Measurements from ENCODE around the gene PPP1R1C. TPM values are rescaled to one million over a fixed set of nuclear protein-coding genes. Genes with fewer than 3 reads are reported as not detected.
"Not testable (repeated sequence)": the region's sequence is repeated elsewhere in the genome, so short reads cannot be mapped to it uniquely, and the experiment has no call there.

PPP1R1C gene
- total RNA-seq, 4 donors from 2014 or later = 0.58 TPM; not detected in 3

DNA sequence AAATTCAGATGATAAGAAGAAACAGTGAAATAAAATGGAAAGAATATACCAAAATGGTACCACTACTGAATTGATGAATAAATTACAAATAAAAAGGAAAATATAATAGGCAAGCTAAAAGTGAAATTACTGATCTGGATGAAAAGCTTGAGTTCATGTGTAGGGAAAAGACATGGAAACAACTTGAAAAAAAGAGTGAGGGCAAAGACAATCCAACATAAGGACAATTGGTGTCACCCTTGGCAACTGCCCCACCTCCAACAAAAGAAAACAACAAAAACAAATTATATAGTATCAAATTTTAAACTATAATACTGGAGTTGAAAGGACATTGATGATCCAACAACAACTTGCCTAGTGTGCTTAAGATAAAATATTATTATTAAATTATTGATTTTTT, 37.6 kb downstream of the PPP1R1C start:
- Histone ChIP-seq H3K9me3 (peaks cover 0 to 20% (median 0%) of the 10 kb centered on the region in 3 donors), H3K4me1 (peaks cover 0 to 3% (median 0%) of the 10 kb centered on the region in 3 donors), H3K27ac (no peak overlapping the region), H3K4me3 (no peak overlapping the region), H3K36me3 (no peaks in the 10 kb centered on the region), H3K27me3 (no peaks in the 10 kb centered on the region)
- TF ChIP-seq POLR2A (IDR thresholded peaks at IDR 0.05) = no peak
- TF ChIP-seq, protein P1, sequence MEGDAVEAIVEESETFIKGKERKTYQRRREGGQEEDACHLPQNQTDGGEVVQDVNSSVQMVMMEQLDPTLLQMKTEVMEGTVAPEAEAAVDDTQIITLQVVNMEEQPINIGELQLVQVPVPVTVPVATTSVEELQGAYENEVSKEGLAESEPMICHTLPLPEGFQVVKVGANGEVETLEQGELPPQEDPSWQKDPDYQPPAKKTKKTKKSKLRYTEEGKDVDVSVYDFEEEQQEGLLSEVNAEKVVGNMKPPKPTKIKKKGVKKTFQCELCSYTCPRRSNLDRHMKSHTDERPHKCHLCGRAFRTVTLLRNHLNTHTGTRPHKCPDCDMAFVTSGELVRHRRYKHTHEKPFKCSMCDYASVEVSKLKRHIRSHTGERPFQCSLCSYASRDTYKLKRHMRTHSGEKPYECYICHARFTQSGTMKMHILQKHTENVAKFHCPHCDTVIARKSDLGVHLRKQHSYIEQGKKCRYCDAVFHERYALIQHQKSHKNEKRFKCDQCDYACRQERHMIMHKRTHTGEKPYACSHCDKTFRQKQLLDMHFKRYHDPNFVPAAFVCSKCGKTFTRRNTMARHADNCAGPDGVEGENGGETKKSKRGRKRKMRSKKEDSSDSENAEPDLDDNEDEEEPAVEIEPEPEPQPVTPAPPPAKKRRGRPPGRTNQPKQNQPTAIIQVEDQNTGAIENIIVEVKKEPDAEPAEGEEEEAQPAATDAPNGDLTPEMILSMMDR (IDR thresholded peaks at IDR 0.05) = no peak
- no peak for TF ChIP-seq POLR2AphosphoS5 (IDR thresholded peaks at IDR 0.05)
- TF ChIP-seq EP300 (IDR thresholded peaks at IDR 0.05) = no peak
- ATAC-seq = no peak

DNA sequence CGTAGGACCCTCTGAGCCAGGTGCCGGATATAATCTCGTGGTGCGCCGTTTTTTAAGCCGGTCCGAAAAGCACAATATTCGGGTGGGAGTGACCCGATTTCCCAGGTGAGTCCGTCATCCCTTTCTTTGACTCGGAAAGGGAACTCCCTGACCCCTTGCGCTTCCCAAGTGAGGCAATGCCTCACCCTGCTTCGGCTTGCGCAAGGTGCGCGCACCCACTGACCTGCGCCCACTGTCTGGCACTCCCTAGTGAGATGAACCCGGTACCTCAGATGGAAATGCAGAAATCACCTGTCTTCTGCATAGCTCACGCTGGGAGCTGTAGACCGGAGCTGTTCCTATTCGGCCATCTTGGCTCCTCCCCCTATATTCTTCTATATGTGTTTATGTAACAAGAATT, 45.2 kb downstream of the PPP1R1C start:
- WGBS, 2 donors (ENCODE audit: low coverage in 1 of 2) = 56 to 87% methylated on average over 9 to 15 of the region's 21 CpGs
- H3K27me3 ChIP-seq, H3K4me1 ChIP-seq, ATAC-seq, H3K9me3 ChIP-seq, H3K27ac ChIP-seq, H3K36me3 ChIP-seq, H3K4me3 ChIP-seq: not testable (repeated sequence)

DNA sequence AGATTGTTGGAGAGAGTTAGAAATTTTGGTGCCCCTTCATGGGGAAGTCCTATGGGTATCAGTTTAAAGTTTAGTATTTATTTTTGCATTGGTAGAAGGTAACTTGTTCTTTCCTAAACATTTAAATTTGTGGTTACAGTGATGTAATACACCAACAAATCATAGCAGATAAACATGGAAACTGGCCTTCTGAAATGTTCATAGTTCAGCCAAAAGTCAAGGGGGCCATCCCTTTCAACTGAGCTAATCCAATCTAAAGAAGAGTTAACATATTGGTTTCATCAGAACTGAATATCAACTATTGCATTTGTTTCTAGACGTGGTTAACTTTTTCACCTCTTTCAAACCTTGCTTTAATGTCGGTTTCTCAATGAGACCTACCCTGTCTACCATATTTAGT, 46.3 kb downstream of the PPP1R1C start:
- ATAC-seq = no peak
- no peak for TF ChIP-seq POLR2A (IDR thresholded peaks at IDR 0.05)
- no peak for TF ChIP-seq POLR2AphosphoS5 (IDR thresholded peaks at IDR 0.05)
- TF ChIP-seq, protein P1 (IDR thresholded peaks at IDR 0.05) = no peak
- no peak for TF ChIP-seq EP300 (IDR thresholded peaks at IDR 0.05)
- WGBS, 2 donors (ENCODE audit: low coverage in 1 of 2) = 82 to 84% methylated on average over 2 of the region's 2 CpGs
- H3K27me3 ChIP-seq = no peaks in the 10 kb centered on the region
- no peaks in the 10 kb centered on the region for H3K36me3 ChIP-seq
- H3K9me3 ChIP-seq = no peaks in the 10 kb centered on the region
- no peaks in the 10 kb centered on the region for H3K4me1 ChIP-seq
- no peak overlapping the region for H3K4me3 ChIP-seq
- no peak overlapping the region for H3K27ac ChIP-seq

DNA sequence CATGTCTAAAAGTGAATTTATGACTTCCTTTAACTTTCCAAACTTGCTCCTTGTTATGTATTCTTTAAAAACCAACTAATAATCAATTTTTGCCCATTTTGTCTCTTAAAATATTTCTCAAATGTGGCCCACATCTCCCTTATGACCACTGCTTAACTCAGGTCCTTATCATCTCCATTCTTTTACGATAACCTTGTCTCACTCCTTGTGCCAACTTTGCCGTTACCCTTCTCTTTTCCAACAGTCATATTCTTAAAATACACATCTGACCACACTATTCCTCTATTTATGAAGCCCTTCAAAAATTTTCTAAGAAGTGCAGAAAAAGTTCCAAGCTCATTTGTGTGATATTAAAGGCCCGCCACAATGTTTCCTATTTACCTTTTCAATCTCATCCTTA, 47.8 kb downstream of the PPP1R1C start:
- no peak overlapping the region for H3K4me3 ChIP-seq
- no peaks in the 10 kb centered on the region for H3K27me3 ChIP-seq
- no peaks in the 10 kb centered on the region for H3K9me3 ChIP-seq
- H3K27ac ChIP-seq = no peak overlapping the region
- 92 to 100% methylated on average over 1 to 3 of the region's 3 CpGs for WGBS, 2 donors (ENCODE audit: low coverage in 1 of 2)
- no peaks in the 10 kb centered on the region for H3K36me3 ChIP-seq
- H3K4me1 ChIP-seq = no peaks in the 10 kb centered on the region
- TF ChIP-seq POLR2A (IDR thresholded peaks at IDR 0.05) (no peak), POLR2AphosphoS5 (IDR thresholded peaks at IDR 0.05) (no peak)
- TF ChIP-seq, protein P1 (IDR thresholded peaks at IDR 0.05) = no peak
- ATAC-seq = no peak

DNA sequence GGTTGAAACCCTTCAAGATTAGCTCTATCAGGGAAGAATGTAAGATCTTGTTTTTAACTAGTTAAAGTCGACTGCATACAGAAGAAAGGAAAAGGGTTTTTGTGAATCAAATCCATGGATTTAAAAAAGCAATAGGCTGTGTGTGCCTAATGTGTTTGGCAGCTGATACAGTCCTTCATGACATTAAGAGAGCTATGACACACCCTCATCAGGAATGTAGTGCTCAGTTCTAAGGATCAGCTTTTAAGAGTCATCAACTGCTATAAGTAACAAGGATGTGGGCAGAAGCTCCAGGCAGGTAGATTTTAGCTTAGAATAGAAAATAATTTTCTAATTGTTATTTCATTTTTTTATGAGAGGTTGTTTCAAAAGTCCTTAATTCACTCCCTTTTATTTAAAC, 52.9 kb downstream of the PPP1R1C start:
- Histone ChIP-seq H3K4me1 (no peaks in the 10 kb centered on the region), H3K27me3 (no peaks in the 10 kb centered on the region), H3K27ac (no peak overlapping the region), H3K36me3 (no peaks in the 10 kb centered on the region), H3K9me3 (no peaks in the 10 kb centered on the region), H3K4me3 (no peak overlapping the region)
- TF ChIP-seq EP300 (IDR thresholded peaks at IDR 0.05) = no peak
- TF ChIP-seq POLR2AphosphoS5 (IDR thresholded peaks at IDR 0.05) = no peak
- no peak for ATAC-seq
- WGBS, 2 donors (ENCODE audit: low coverage in 1 of 2) = 20 to 46% methylated on average over 1 of the region's 1 CpG

DNA sequence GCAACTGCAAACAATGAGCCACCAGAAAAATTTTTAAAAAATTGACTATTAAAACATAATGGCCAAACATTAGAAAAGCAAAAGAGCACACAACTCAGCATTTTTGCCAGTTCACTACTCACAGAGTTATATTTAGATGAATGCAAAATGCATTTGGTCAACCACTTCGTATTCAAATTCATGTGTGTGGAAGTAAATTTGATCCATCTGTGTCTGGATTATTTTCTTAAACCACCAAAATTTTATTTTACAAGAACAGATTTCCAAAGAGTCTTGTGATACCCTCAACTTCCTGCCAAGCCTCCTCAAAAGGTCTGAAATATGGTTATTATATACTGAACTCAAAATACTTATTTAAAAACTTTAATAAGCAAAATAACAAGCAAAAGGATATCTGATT, 57.4 kb downstream of the PPP1R1C start:
- H3K27ac ChIP-seq = no peak overlapping the region
- no peak overlapping the region for H3K4me3 ChIP-seq
- H3K36me3 ChIP-seq = no peaks in the 10 kb centered on the region
- ATAC-seq = no peak
- H3K9me3 ChIP-seq = no peaks in the 10 kb centered on the region
- no peak for TF ChIP-seq POLR2AphosphoS5 (IDR thresholded peaks at IDR 0.05)
- TF ChIP-seq, protein P1 (IDR thresholded peaks at IDR 0.05) = no peak
- no peak for TF ChIP-seq POLR2A (IDR thresholded peaks at IDR 0.05)
- no peak for TF ChIP-seq EP300 (IDR thresholded peaks at IDR 0.05)
- peaks cover 0 to 7% (median 0%) of the 10 kb centered on the region in 3 donors for H3K4me1 ChIP-seq
- 42 to 82% methylated on average over 1 of the region's 1 CpG for WGBS, 2 donors (ENCODE audit: low coverage in 1 of 2)
- H3K27me3 ChIP-seq = no peaks in the 10 kb centered on the region

All from gastroesophageal sphincter (tissue), 4 donors.